HG03520 (cell line): ENCODE data around the gene EXOC5.

Experiments
- ATAC-seq: cut with Tn5 transposase; IDR thresholded peaks from one replicate; pipeline ENCODE4 v1.9.1; 2021; ENCODE audit warnings: mild to moderate bottlenecking, moderate library complexity; ENCODE audit not compliant: unreplicated experiment

EXOC5 gene

GRCh38 chr14:57268161-57269069 is at the start of gene EXOC5, which contains the start of gene AP5M1:
Gene EXOC5 (minus strand): TSS chr14:57268905. CDS start chr14:57268648, 257 bp downstream.
Gene AP5M1 (plus strand): TSS chr14:57268971. CDS start chr14:57269315, 344 bp downstream.
- peak; percentile 74 for ATAC-seq

DNA sequence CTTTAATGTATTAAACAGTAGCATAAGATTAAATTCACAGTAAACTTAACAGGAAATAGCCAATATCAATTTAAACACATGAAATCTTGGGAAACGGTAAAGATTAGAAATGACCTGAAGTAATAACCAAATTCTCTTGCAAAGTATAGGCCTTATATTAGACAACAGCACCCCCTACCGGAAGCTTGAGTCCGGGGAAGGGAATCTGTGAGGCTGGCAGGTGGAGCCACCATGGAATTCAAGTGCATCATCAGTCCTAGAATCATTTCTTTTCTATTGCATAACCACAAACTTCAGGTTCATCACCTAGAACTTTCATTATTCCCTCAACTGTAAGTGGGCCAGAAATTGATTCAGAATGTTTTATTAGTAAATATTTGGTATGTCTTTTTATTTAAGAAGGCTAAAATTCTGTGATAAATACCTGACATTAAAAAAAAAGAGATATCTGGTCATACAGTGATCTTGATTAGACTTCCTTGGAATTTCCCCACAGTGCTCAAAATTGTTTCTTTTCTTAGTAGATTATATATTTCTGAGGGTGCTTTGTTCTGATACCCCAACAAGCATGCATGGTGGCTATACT is 48.6 kb upstream of the EXOC5 start:
- peak; percentile 69 for ATAC-seq

DNA sequence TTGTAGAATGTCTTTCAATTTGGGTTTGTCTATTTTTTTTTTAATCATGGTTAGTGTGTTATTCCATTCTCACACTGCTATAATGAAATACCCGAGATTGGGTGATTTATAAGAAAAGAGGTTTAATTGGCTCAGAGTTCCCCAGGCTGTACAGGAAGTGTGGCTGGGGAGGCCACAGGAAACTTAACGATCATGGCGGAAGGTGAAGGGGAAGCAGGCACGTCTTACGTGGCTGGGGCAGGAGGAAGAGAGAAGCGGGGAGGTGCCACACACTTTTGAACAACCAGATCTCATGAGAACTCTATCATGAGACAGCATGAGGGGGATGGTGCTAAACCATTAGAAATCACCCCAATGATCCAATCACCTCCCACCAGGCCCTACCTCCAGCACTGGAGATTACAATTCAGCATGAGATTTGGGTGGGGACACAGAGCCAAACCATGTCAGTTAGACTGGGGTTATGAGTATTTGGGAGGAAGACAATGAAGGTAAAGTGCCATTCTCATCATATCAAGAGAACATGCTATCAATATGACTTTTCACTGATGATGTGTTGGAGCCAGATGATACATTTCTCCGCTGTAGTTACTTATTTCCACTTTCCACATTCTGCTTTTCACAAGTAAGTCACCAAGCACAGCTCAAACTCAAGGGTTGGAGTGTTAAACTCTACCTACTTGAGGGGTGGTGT is 45.8 kb upstream of the EXOC5 start:
- ATAC-seq = no peak

GRCh38 chr14:57302883-57303282 is 34.2 kb upstream of the EXOC5 start:
- ATAC-seq = no peak

DNA sequence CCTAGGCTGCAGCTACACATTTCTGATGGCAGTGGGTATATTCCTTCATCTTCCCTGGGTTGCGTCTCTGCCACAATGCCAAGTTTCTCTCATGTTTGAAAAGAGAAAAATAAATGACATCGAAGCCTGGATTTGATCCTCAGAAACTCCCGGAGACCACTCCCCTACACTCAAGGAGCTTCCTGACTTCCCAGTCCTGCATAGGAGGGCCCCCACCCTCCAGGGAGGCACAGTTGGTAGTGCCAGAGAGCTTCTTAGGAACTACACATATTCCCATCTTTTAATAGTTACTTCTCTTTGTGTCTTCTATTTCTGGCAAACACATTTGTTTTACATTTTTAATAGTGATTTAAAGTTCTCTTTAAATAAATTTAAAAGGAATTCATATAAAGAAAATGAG is 30.8 kb upstream of the EXOC5 start:
- ATAC-seq = no peak

DNA sequence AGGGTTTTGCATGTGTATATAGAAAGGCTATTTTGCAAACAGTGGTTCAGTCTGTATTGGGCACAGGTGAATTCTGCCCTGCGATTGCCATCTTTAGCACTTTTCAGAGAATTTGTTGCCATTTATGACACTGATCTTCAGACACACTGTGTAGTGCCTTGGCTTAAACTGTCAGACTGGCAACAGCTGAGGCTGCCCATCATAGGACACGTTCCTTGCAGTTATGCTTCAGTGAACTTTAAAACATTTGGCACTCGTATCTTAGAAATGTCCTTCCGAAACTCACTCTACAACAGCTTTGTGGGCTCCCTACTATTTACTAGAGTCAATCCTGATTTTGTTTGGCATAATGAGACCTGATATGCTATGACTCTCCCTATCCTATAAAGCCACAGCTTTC is 29.1 kb upstream of the EXOC5 start:
- ATAC-seq = no peak

DNA sequence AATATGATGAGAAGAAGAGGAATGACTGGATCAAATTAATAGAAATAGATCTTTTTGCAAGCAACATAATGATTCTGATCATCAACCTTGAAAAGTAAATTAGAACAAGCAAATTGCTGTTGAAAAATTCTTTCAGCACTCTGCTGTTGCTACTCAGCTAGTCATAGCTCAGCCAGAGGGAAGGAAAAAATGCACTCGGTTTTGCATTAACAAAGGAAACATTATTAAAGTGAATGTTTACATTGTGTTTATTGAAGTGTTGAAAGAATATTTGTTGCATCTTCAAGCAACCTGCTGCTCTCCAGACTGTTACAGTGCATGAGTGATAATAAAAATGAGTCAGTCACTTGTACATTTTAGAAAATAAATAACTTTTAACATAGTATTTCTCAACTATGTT is 26.5 kb upstream of the EXOC5 start:
- no peak for ATAC-seq

DNA sequence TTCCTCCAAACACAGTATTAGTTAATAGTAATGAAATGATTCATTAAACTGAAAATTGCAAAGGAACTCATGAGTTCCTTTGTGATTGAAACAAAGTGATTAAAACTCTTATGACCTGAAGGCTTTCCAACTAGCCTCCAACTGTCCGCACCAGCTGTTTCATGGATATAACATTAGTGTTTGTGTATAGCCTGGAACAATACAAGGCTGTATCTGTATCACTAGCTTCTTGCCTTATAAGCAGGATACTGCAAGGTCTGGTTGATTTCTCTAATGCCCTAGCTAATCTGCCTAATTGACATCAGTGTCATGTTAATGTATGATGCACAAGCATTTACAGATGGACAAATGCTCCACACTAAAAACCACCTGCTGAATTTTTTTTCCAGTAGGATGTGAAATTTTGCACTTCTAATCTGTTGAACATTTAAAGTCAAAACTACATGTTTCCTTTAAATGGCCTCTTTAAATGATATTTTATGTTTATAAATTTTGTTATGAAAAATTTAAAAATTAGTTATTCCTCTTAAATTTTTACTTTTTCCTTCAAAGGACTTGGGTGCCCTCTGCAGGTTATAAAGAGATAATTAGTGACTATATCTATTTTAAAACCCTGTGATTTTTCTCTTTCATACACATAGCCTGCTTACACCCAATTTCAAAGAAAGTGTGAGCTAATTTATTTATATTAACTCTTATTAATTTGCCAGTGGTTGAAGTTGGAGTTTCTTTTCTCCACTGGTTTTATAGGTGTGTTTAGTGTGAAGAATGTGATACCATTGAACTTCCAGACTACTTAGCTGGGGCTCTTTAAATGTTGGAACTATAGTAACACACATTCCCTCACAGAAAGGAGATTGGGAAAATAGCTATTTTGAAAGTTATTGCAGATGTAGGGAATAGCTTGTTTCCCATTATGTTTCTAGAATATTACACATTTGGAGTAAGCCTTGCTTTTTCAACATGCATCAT is 25.4 kb upstream of the EXOC5 start:
- no peak for ATAC-seq

DNA sequence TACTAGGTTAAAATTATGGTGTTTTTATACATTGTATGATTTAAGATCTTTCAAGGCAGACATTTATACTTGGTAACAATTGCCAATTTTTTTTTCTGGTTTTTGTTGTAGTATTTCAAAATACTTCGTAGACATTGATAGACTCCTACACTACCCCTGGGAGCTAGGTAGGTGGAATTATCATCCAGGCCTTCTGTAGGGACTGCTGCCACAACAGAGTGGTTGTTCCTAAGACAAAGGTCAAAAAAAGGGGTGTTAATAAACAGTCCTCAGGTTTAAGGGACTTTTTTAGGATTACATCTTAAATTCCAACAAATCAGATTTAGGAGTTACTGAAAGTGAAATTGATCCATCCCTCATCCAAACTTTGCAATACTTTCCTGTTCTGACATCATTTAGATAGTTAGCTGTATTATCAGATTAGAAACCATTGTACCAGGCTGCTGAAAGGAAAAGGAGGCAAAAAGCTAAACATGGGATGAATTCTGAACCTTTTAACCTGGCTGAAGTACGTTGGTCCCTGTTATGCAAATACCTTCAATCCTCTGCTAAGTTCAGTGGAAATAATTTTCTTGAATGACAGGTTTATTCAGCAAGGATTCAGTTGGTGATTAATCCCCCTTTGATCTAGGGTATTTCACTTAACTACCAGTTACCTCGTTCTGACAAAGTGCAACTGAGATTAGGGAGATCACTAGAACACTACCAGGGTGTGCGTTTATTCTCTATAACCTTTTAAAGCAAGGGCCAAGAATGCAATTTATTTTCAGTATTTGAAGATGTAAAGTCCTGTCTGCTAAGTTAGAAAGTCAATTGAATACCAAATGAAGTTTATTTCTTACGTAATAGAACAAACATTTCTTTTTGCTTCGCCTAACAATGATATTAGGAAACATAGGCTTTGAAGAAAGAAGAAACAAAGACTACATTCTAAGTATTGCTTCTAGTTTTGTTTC is 23.3 kb upstream of the EXOC5 start:
- ATAC-seq = no peak

- ATAC-seq = no peak
These were observed 22.0 kb upstream of the EXOC5 start for GRCh38 chr14:57290751-57291150.

- ATAC-seq = no peak
These were observed 19.0 kb upstream of the EXOC5 start for GRCh38 chr14:57287745-57288144.

DNA sequence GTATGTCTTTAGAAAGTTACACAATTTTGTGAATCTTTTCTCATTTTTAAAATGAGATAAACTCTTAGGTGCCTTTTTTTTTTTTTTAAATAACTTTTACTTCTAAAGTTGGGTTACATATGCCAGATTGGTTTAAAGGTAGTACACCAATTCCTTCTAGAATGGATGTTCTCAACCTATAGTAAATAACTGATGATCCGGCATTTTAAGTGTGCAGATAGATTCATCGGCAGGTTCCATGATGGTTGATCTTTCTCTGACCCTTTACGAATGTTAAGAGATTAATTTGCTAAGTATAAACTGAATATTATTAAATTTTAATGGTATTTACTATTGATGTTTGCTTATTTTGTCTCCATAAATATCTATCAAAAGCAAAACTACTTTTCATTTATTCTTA is 8.4 kb upstream of the EXOC5 start:
- no peak for ATAC-seq

DNA sequence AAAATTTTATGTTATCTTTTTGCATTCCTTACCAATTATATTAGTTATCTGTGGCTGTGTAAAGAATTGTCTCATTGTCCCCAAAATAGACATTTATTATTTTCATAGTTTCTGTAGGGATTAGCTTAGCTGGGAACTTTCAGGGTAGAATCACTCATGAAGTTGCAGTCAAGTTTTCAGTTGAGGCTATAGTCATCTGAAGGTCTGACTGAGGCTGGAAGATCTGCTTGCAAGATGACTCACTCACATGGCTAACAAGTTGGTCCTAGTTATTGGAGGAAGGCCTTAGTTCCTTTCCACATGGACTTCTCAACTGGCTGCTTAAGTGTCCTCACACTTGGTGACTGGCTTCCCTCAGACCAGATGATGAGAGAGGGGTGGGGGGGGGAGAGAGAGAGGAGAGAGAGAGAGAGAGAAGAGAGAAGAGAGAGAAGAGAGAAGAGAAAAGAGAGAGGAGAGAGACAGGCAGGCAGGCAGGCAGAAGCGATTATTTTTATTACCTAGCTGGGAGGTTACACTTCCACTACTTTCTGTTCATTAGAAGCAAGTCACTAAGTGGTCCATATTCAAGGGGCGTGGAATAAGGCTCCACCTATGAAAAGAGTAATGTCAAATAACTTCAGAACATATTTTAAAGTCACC is 6.4 kb upstream of the EXOC5 start:
- ATAC-seq = no peak

GRCh38 chr14:57274551-57274950 is 5.8 kb upstream of the EXOC5 start:
- ATAC-seq = no peak

DNA sequence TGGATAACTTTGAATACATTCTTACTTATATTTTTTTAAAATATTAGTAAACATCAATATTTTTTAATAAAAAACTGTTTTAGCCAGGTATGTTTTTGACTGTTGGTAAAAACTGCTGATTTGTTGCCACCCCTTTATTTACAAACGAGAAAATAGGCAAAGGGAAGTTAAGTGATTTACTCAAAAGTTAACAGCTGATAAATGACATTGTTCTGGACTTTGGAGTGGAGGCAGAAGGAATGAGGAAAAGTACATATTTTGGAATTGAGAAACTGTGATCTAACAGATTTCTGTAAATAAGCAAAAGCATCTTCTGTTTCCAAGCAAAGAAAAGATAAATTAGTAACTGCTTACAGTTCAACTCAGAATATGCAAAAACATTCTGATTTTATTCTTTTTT is 4.5 kb upstream of the EXOC5 start:
- no peak for ATAC-seq

GRCh38 chr14:57266065-57266464 is 2.6 kb downstream of the EXOC5 start:
- ATAC-seq = no peak

- ATAC-seq = no peak
These were observed 6.6 kb downstream of the EXOC5 start for GRCh38 chr14:57262117-57262516.

DNA sequence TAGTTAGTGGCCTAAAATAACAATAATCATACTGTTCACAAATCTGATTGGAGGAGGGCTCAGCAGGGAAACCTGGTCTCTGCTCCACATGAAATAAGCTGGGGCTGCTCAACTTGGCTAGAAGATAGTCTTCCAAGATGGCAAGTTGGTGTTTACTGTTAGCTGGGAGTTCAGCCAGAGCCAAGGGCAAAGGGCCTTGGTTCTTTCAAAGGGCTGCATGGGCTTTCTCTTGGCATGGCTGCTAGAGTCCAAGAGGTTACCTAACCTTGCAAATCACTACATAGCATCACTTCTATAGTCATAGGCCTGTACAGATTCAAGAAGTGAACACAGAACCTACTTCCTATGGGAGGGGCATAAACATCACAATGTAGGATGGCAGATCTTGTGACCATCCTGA is 7.1 kb downstream of the EXOC5 start:
- ATAC-seq = no peak

DNA sequence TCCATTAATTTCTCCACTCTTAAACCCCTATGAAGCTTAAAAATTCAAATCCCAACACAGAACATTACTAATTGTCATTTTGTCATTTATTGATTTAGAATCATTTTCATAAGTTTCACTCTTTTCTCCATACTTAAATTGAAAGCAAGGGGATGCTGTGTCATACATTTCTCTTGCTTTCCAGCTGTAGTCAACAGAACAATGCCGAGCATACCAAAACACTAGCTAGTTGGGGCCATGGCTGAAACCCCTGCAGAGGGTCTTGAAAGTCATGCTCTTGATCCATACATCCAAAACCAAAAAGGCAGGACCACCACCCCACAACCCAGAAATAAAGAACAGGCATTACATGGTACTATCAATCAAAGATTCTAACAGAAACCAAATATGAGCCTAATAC is 9.0 kb downstream of the EXOC5 start:
- ATAC-seq = no peak
